Endothelial cell of umbilical vein (primary cell): ENCODE results near the gene MICB. TPM values are rescaled to one million over a fixed set of nuclear protein-coding genes. Genes with fewer than 3 reads are reported as not detected.

Experiments used
- BruUV-seq: library from RNA; stranded (reverse); fragments of 400-500 nt; replicated peaks from 2 replicates; lab custom pipeline; 2021; lab: Mats Ljungman, UMichigan
- CTCF ChIA-PET: fragments of 300-600, 350-600 bp; sonication (Branson Sonifier 250); formaldehyde crosslinking; loops from one replicate; lab custom pipeline; 2021; ENCODE audit warnings: antibody characterized with exemption, inconsistent platforms; lab: Charles Lee
- POLR2A ChIA-PET: fragments of 300-600, 350-600 bp; sonication (Branson Sonifier 250); formaldehyde crosslinking; loops from one replicate; lab custom pipeline; 2021; ENCODE audit warnings: antibody characterized with exemption, inconsistent platforms; lab: Charles Lee
- DNase-seq: peaks from one replicate; pipeline ENCODE4 v3.0.0-alpha.2; 2011; ENCODE audit warnings: low read depth, low spot score
- FAIRE-seq: peaks from 2 replicates; lab custom pipeline; 2011; peaks lifted over from hg19 to GRCh38; lab: Jason Lieb, UNC
- H2AFZ ChIP-seq: 2 replicates; pipeline ENCODE4 v1.6.0; 2012; ENCODE audit warnings: low read depth, low read length, control low read depth, inconsistent platforms
- H3K27ac ChIP-seq: 2 replicates; pipeline ENCODE4 v1.5.1; 2011; ENCODE audit warnings: low read depth, mild to moderate bottlenecking, control low read depth, low read length, moderate library complexity; ENCODE audit not compliant: insufficient read depth
- H3K27me3 ChIP-seq, 2 experiments: 2 replicates each; pipeline versions ENCODE4 v1.6.0 to v1.6.1; 2011; ENCODE audit warnings: low read length in 2 of 2, mixed read lengths in 1 of 2; ENCODE audit not compliant: control insufficient read depth in 2 of 2, insufficient read depth in 2 of 2
- H3K36me3 ChIP-seq, 2 experiments: 2 replicates in 1 of 2; 3 replicates in 1 of 2; pipeline ENCODE4 v1.5.1; 2011; ENCODE audit warnings: low read length in 2 of 2, mild to moderate bottlenecking in 1 of 2, moderate library complexity in 1 of 2; ENCODE audit not compliant: control insufficient read depth in 2 of 2, insufficient read depth in 2 of 2; ENCODE audit errors: extremely low read depth in 1 of 2
- H3K4me1 ChIP-seq: 3 replicates; pipeline ENCODE4 v1.5.1; 2011; ENCODE audit warnings: mild to moderate bottlenecking, low read length; ENCODE audit not compliant: control insufficient read depth, insufficient read depth; ENCODE audit errors: extremely low read depth
- H3K4me2 ChIP-seq: 2 replicates; pipeline ENCODE4 v1.6.1; 2011; ENCODE audit warnings: low read length, control low read depth, mixed read lengths; ENCODE audit not compliant: insufficient read depth
- H3K4me3 ChIP-seq, 3 experiments: fragments of 200-600 bp in 1 of 3; sonication (generic), shearing (Covaris generic) in 1 of 3; replicated peaks in 1 of 3; 2 replicates each; pipeline ENCODE4 v1.5.1; 2011 to 2016; ENCODE audit warnings: control low read depth in 3 of 3, low read length in 3 of 3, mild to moderate bottlenecking in 2 of 3, inconsistent platforms in 1 of 3, low read depth in 1 of 3, moderate library complexity in 1 of 3; ENCODE audit not compliant: insufficient read depth in 1 of 3
- H3K79me2 ChIP-seq: 2 replicates; pipeline ENCODE4 v1.6.0; 2012; ENCODE audit warnings: low read length, inconsistent platforms; ENCODE audit not compliant: control insufficient read depth, insufficient read depth
- H3K9ac ChIP-seq: replicated peaks from 2 replicates; pipeline ENCODE3; 2011; ENCODE audit warnings: low read length, control low read depth; ENCODE audit not compliant: insufficient read depth; ENCODE audit errors: extremely low read depth
- H3K9me1 ChIP-seq: replicated peaks from 3 replicates; pipeline ENCODE4 v1.6.0; 2011; ENCODE audit warnings: mild to moderate bottlenecking, low read length; ENCODE audit not compliant: control insufficient read depth, insufficient read depth; ENCODE audit errors: extremely low read depth
- H3K9me3 ChIP-seq: replicated peaks from 2 replicates; pipeline ENCODE4 v1.5.1; 2012; ENCODE audit warnings: low read length, inconsistent platforms; ENCODE audit not compliant: control insufficient read depth, insufficient read depth
- H4K20me1 ChIP-seq: replicated peaks from 2 replicates; pipeline ENCODE3; 2011; ENCODE audit warnings: mild to moderate bottlenecking, low read length; ENCODE audit not compliant: control insufficient read depth, insufficient read depth; ENCODE audit errors: extremely low read depth
- EZH2 ChIP-seq: IDR thresholded peaks from 2 replicates; pipeline ENCODE4 v1.6.1; 2012; ENCODE audit warnings: borderline replicate concordance, low read depth, mild to moderate bottlenecking, moderate library complexity, low read length, inconsistent platforms; ENCODE audit not compliant: severe bottlenecking
- FOS ChIP-seq: IDR thresholded peaks from 2 replicates; pipeline ENCODE4 v1.6.1; 2011; ENCODE audit warnings: mild to moderate bottlenecking, low read length, moderate library complexity, borderline replicate concordance; ENCODE audit not compliant: insufficient read depth
- GATA2 ChIP-seq: IDR thresholded peaks from 2 replicates; pipeline ENCODE4 v1.7.0; 2011; ENCODE audit warnings: low read depth, mild to moderate bottlenecking, moderate library complexity, mixed read lengths, low read length; ENCODE audit not compliant: insufficient read length, insufficient read depth
- JUN ChIP-seq: IDR thresholded peaks from 2 replicates; pipeline ENCODE4 v1.6.1; 2011; ENCODE audit warnings: borderline replicate concordance, low read depth; ENCODE audit not compliant: insufficient read length, insufficient read depth
- MYC ChIP-seq: IDR thresholded peaks from one replicate; pipeline ENCODE4 v1.6.1; 2011; ENCODE audit warnings: mild to moderate bottlenecking, low read depth, low read length
- POLR2A ChIP-seq: IDR thresholded peaks from 2 replicates; pipeline ENCODE4 v1.6.1; 2012; ENCODE audit warnings: low read depth, mild to moderate bottlenecking, control low read depth, low read length
- POLR2AphosphoS5 ChIP-seq: IDR thresholded peaks from 2 replicates; pipeline ENCODE4 v1.6.1; 2012; ENCODE audit warnings: low read depth, mild to moderate bottlenecking, control low read depth, low read length, moderate library complexity; ENCODE audit not compliant: insufficient read depth
- dilution Hi-C: fragments of 300-500 bp; cut with MboI; formaldehyde crosslinking; loops from one replicate; pipeline ENCODE4 v1.15.0; 2019; ENCODE audit warnings: low sequenced_read_pairs; ENCODE audit not compliant: extremely low pct_ligation_motif_present
- intact Hi-C: fragments of 100-400 bp; cut with micrococcal nuclease; formaldehyde crosslinking; loops from one replicate; pipeline ENCODE4 v1.10.0; 2022
- polyA plus RNA-seq, 4 experiments: library from polyadenylated mRNA; depleted of rRNA in 3 of 4; stranded (reverse) in 3 of 4; unstranded in 1 of 4; fragments of >200 nt; gene quantifications; 2 replicates each; pipeline versions ENCODE4 v1.2.1 to v1.2.3, GENCODE V29; 2011 to 2012; ENCODE audit warnings: missing spikeins in 1 of 4
- total RNA-seq: library from RNA; stranded (reverse); gene quantifications from 2 replicates; pipeline ENCODE4 v1.2.3, GENCODE V29; 2021
- TF ChIP-seq, protein P1 (sequence below): IDR thresholded peaks from 2 replicates; pipeline ENCODE4 v1.6.1; 2011; ENCODE audit not compliant: insufficient read depth, insufficient read length
- TF ChIP-seq, protein P2 (sequence below), 2 donors: IDR thresholded peaks; 1 replicate in 1 of 2; 2 replicates in 1 of 2; pipeline ENCODE4 v1.5.1; 2011; ENCODE audit warnings: low read length in 2 of 2, mild to moderate bottlenecking in 2 of 2, moderate library complexity in 2 of 2, control low read depth in 1 of 2, inconsistent platforms in 1 of 2, low read depth in 1 of 2; ENCODE audit not compliant: insufficient read depth in 1 of 2; ENCODE audit errors: extremely low read depth in 1 of 2

MICB gene
- total and polyA plus RNA-seq, 2 donors (not counting 3 experiments of a cell fraction or from before 2014, with no cell fraction given) = 32.8 to 36.3 TPM

DNA sequence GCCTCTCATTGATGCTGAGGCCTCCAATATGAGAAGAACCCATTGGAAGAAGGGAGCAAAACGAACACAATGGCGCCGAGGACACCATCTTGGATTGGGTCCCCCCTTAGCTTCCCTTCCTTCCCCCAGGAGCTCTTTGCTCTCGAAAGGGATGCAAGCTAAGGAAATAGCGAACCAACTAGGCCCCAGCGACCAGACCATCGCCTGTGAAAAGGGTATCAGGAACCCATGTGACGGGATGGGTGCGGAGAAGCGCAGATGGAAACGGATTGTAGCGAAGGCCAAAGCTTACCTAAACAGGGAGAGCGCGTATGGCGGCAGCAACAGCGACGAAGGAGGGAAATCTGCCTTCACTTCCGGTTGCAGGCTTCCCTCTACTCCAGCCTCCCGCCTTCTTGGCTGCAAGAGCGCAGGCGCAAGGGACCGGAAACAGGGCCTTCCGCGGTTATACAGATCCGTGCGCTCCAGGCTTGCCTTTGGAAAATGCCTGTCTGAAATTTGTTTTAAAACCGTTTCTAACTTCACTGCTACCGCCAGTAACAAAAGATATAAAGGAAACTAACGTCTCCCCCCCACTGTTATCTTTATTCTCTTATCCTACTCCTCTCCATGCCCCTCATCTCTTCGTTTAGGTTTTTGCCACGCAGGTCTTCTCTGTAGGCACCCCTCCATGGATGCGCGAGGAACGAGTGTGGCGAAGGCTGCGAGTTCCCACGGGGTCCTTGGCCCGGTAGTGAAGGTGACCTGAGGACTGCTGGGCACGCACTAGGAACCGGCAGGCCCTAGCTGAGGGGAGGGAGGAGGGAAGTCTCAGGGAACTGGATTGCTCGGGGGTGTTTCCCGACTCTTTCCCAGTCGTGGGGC, 43.9 kb downstream of the MICB start, which contains the start of gene DDX39B:
DDX39B (minus strand) TSS at position 346 of the 864 bp plus-strand sequence. CDS start 1,471 bp downstream, outside the sequence.
- no TSS peak for BruUV-seq
- DNase-seq (peak; percentile 97), FAIRE-seq (peak; percentile 95)
- intact Hi-C loops = loop anchor here (1.0 to 10.0 kb wide), 4 partner anchors 16 to 193 kb away; partner anchors contain the start of genes CLIC1 and PRRC2A
- peak within 1 kb of the TSS; percentile 85 for H3K27ac ChIP-seq
- POLR2A ChIA-PET = interaction anchor here (0.8 to 1.3 kb wide), 8 partner anchors 9 to 1430 kb away, joined by 3 to 6 read pairs (median 4); partner anchors contain the start of gene MCCD1
- H3K4me3 ChIP-seq = peak within 1 kb of the TSS; percentile 59 to 95 (median 80)
- no peaks in the 10 kb centered on the region for H3K9me1 ChIP-seq
- no peak for TF ChIP-seq GATA2
- TF ChIP-seq FOS = no peak
- TF ChIP-seq EZH2 = no peak
- TF ChIP-seq, protein P1, sequence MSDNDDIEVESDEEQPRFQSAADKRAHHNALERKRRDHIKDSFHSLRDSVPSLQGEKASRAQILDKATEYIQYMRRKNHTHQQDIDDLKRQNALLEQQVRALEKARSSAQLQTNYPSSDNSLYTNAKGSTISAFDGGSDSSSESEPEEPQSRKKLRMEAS = peak; percentile 15
- peak; percentile 91 for TF ChIP-seq POLR2AphosphoS5
- TF ChIP-seq, protein P2, sequence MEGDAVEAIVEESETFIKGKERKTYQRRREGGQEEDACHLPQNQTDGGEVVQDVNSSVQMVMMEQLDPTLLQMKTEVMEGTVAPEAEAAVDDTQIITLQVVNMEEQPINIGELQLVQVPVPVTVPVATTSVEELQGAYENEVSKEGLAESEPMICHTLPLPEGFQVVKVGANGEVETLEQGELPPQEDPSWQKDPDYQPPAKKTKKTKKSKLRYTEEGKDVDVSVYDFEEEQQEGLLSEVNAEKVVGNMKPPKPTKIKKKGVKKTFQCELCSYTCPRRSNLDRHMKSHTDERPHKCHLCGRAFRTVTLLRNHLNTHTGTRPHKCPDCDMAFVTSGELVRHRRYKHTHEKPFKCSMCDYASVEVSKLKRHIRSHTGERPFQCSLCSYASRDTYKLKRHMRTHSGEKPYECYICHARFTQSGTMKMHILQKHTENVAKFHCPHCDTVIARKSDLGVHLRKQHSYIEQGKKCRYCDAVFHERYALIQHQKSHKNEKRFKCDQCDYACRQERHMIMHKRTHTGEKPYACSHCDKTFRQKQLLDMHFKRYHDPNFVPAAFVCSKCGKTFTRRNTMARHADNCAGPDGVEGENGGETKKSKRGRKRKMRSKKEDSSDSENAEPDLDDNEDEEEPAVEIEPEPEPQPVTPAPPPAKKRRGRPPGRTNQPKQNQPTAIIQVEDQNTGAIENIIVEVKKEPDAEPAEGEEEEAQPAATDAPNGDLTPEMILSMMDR (IDR thresholded peaks at IDR 0.05; ENCODE audit: extremely low read depth in 1 of 2, insufficient read depth in 1 of 2, low read depth in 1 of 2, low read length in 2 of 2) = no peak
- TF ChIP-seq POLR2A = peak; percentile 96
- peak; percentile 41 for TF ChIP-seq MYC
- TF ChIP-seq JUN = no peak
- peaks cover 12 to 24% of the 10 kb centered on the region in 2 experiments for H3K36me3 ChIP-seq
- H3K27me3 ChIP-seq = no peaks in the 10 kb centered on the region
- H4K20me1 ChIP-seq = peaks cover 7% of the 10 kb centered on the region
- peak within 1 kb of the TSS; percentile 92 for H3K4me2 ChIP-seq
- no peaks in the 10 kb centered on the region for H3K9me3 ChIP-seq
- H3K9ac ChIP-seq = peak within 1 kb of the TSS; percentile 98
- dilution Hi-C loops = no loop called here
- H2AFZ ChIP-seq = peak within 1 kb of the TSS; percentile 26
- peaks cover 28% of the 10 kb centered on the region for H3K4me1 ChIP-seq
- CTCF ChIA-PET = interaction anchor here (0.8 to 31.0 kb wide), 10 partner anchors 9 to 345 kb away, joined by 3 to 1517 read pairs (median 4); partner anchors contain the start of genes C6orf47, LST1, LTB and NCR3
- peaks cover 46% of the 10 kb centered on the region for H3K79me2 ChIP-seq
